ENCODE results near the gene ZNF787. TPM values are rescaled to one million over a fixed set of nuclear protein-coding genes. Genes with fewer than 3 reads are reported as not detected.

The ZNF787 gene
- total RNA-seq, 1 experiment from 2014 or later = 68.6 TPM

DNA sequence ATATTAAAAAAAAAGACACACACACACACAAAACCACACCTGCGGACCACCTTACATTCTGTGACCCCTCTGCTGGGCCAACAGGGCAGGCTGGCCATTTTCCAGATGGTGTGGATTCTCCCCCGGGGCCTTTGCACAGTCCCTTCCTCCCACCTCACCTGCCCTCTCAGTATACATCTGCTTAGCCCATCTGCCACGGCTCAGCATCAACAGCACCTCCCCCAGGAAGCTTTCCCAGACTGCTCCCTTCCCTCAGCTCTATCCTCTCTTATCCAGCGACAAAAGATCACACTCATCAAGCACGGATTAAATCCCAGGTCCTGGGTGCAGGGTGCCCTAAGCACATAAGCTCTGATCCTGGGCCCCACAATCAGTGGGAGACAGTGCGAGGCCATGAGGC is 4.5 kb downstream of the ZNF787 start:
- H3K4me1 Mint-ChIP-seq (ENCODE audit: insufficient read depth, unreplicated experiment) = peaks cover 34% of the 10 kb centered on the region
- no peak for DNase-seq (ENCODE audit: unreplicated experiment)
- no peaks in the 10 kb centered on the region for H3K27me3 Mint-ChIP-seq (ENCODE audit: insufficient read depth, unreplicated experiment)
- no peak overlapping the region for H3K27ac Mint-ChIP-seq (ENCODE audit: low read depth, unreplicated experiment)
- POLR2A ChIA-PET = no interaction called here
- intact Hi-C loops (cut with micrococcal nuclease) = no loop called here
- BruUV-seq (replicated peaks) = no TSS peak
- CTCF ChIA-PET = no interaction called here
- no peaks in the 10 kb centered on the region for H3K9me3 Mint-ChIP-seq (ENCODE audit: unreplicated experiment)
- TF ChIP-seq CTCF (IDR thresholded peaks at IDR 0.05; ENCODE audit: unreplicated experiment) = no peak
- H3K36me3 Mint-ChIP-seq (ENCODE audit: insufficient read depth, unreplicated experiment) = peaks cover 26% of the 10 kb centered on the region
- no peak overlapping the region for H3K4me3 Mint-ChIP-seq (ENCODE audit: unreplicated experiment)

DNA sequence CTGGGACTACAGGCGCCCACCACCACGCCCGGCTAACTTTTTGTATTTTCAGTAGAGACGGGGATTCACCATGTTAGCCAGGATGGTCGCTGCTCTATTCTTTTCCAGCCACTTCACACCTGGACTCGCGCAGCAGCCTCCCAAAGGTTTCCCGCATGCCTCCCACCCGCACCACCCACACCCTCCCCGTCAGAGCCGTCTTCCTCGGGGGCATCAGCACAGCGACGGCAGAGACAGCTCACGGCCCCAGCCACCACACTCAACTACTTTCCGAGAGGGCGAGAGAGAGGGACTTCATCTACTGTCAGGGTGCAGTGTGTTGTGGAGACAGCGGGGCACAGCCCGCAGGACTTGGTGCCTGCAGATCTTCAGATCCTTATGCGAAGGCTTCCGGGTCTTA is 5.6 kb downstream of the ZNF787 start:
- no peaks in the 10 kb centered on the region for H3K27me3 Mint-ChIP-seq (ENCODE audit: insufficient read depth, unreplicated experiment)
- H3K9me3 Mint-ChIP-seq (ENCODE audit: unreplicated experiment) = no peaks in the 10 kb centered on the region
- ChIA-PET POLR2A (no interaction called here), CTCF (no interaction called here)
- peaks cover 26% of the 10 kb centered on the region for H3K36me3 Mint-ChIP-seq (ENCODE audit: insufficient read depth, unreplicated experiment)
- no TSS peak for BruUV-seq (replicated peaks)
- no peak overlapping the region for H3K27ac Mint-ChIP-seq (ENCODE audit: low read depth, unreplicated experiment)
- H3K4me1 Mint-ChIP-seq (ENCODE audit: insufficient read depth, unreplicated experiment) = peaks cover 34% of the 10 kb centered on the region
- intact Hi-C loops (cut with micrococcal nuclease) = no loop called here
- no peak overlapping the region for H3K4me3 Mint-ChIP-seq (ENCODE audit: unreplicated experiment)
- DNase-seq (ENCODE audit: unreplicated experiment) = no peak
- TF ChIP-seq CTCF (IDR thresholded peaks at IDR 0.05; ENCODE audit: unreplicated experiment) = no peak

DNA sequence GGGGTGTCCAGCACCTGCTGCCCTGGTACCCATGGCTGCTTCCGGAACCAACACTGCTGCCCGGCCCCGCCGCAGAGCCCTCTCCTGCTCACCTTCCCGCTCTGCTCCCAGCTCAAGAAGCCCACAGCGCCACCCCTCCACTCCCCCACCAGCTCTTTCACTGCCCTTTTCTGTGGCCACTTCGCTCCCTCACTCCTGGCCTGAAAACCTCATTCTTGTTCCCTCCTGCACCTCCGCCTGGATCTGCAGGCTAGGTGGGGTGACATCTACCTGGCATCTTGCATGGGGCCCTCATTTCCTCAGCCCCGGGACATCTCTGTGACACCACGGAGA is 6.4 kb downstream of the ZNF787 start:
- Mint-ChIP-seq H3K27ac (ENCODE audit: low read depth, unreplicated experiment) (no peak overlapping the region), H3K4me3 (ENCODE audit: unreplicated experiment) (no peak overlapping the region), H3K9me3 (ENCODE audit: unreplicated experiment) (no peaks in the 10 kb centered on the region), H3K4me1 (ENCODE audit: insufficient read depth, unreplicated experiment) (peaks cover 29% of the 10 kb centered on the region), H3K27me3 (ENCODE audit: insufficient read depth, unreplicated experiment) (no peaks in the 10 kb centered on the region), H3K36me3 (ENCODE audit: insufficient read depth, unreplicated experiment) (peaks cover 21% of the 10 kb centered on the region)
- DNase-seq (ENCODE audit: unreplicated experiment) = no peak
- ChIA-PET POLR2A (no interaction called here), CTCF (interaction anchor here (0.9 kb wide), 1 partner anchor 219 kb away, joined by 3 read pairs; no protein-coding TSS in a partner anchor)
- no peak for TF ChIP-seq CTCF (IDR thresholded peaks at IDR 0.05; ENCODE audit: unreplicated experiment)
- intact Hi-C loops (cut with micrococcal nuclease) = no loop called here
- no TSS peak for BruUV-seq (replicated peaks)

- TF ChIP-seq CTCF (IDR thresholded peaks at IDR 0.05; ENCODE audit: unreplicated experiment) = no peak
- Mint-ChIP-seq H3K27ac (ENCODE audit: low read depth, unreplicated experiment) (no peak overlapping the region), H3K36me3 (ENCODE audit: insufficient read depth, unreplicated experiment) (peaks cover 16% of the 10 kb centered on the region), H3K4me3 (ENCODE audit: unreplicated experiment) (no peak overlapping the region), H3K27me3 (ENCODE audit: insufficient read depth, unreplicated experiment) (no peaks in the 10 kb centered on the region), H3K4me1 (ENCODE audit: insufficient read depth, unreplicated experiment) (peaks cover 25% of the 10 kb centered on the region), H3K9me3 (ENCODE audit: unreplicated experiment) (no peaks in the 10 kb centered on the region)
- no TSS peak for BruUV-seq (replicated peaks)
- intact Hi-C loops (cut with micrococcal nuclease) = no loop called here
- CTCF ChIA-PET = interaction anchor here (0.9 kb wide), 1 partner anchor 219 kb away, joined by 3 read pairs; no protein-coding TSS in a partner anchor
- no peak for DNase-seq (ENCODE audit: unreplicated experiment)
- POLR2A ChIA-PET = no interaction called here
These were observed 6.9 kb downstream of the ZNF787 start for GRCh38 chr19:56114051-56114777.

Data from MCF 10A (cell line).